ENCODE data around the gene DMWD.

DNA sequence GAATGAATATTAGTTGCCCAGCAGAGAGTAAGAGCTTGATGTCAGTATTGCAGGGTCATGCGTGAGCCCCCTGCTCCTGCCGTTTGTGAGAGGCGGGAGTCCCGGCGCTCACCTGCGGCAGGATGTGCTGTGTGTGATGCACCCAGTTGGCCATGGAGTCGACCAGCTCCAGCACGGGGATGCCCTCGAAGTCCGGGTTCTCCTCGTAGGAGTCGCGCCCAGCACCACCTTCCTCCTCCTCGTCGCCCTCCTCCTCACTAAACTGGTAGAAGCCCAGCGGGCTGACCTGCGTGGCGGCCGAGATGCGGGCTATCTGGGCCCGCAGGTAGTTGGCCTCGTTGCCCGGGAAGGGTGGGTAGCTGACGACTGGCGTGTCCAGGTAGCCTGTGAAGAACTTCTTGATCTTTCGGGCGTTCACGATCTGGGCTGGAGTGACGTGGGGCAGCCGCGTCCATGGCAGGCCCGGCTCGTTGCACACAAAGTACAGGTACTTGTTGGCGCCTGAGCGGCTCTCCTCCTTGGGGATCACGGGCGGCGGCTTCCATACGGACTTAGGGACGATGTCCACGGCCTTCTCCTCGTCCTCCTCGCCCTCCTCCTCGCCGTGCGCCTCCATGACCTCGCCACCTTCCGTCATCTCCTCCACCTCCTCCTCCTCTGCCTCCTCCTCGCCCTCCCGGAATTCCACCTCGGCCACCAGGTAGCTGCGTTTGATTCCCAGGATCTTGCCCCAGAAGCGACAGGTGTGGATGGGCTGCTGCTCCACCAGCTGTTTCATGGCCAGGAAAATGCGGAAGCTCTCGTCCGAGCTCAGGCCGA, 11.7 kb upstream of the DMWD start:
- TF ChIP-seq, protein P1, sequence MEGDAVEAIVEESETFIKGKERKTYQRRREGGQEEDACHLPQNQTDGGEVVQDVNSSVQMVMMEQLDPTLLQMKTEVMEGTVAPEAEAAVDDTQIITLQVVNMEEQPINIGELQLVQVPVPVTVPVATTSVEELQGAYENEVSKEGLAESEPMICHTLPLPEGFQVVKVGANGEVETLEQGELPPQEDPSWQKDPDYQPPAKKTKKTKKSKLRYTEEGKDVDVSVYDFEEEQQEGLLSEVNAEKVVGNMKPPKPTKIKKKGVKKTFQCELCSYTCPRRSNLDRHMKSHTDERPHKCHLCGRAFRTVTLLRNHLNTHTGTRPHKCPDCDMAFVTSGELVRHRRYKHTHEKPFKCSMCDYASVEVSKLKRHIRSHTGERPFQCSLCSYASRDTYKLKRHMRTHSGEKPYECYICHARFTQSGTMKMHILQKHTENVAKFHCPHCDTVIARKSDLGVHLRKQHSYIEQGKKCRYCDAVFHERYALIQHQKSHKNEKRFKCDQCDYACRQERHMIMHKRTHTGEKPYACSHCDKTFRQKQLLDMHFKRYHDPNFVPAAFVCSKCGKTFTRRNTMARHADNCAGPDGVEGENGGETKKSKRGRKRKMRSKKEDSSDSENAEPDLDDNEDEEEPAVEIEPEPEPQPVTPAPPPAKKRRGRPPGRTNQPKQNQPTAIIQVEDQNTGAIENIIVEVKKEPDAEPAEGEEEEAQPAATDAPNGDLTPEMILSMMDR (IDR thresholded peaks at IDR 0.05), result no peak
- TF ChIP-seq POLR2AphosphoS5 (IDR thresholded peaks at IDR 0.05; ENCODE audit: low read depth, low read length), result no peak
- TF ChIP-seq, protein P2, sequence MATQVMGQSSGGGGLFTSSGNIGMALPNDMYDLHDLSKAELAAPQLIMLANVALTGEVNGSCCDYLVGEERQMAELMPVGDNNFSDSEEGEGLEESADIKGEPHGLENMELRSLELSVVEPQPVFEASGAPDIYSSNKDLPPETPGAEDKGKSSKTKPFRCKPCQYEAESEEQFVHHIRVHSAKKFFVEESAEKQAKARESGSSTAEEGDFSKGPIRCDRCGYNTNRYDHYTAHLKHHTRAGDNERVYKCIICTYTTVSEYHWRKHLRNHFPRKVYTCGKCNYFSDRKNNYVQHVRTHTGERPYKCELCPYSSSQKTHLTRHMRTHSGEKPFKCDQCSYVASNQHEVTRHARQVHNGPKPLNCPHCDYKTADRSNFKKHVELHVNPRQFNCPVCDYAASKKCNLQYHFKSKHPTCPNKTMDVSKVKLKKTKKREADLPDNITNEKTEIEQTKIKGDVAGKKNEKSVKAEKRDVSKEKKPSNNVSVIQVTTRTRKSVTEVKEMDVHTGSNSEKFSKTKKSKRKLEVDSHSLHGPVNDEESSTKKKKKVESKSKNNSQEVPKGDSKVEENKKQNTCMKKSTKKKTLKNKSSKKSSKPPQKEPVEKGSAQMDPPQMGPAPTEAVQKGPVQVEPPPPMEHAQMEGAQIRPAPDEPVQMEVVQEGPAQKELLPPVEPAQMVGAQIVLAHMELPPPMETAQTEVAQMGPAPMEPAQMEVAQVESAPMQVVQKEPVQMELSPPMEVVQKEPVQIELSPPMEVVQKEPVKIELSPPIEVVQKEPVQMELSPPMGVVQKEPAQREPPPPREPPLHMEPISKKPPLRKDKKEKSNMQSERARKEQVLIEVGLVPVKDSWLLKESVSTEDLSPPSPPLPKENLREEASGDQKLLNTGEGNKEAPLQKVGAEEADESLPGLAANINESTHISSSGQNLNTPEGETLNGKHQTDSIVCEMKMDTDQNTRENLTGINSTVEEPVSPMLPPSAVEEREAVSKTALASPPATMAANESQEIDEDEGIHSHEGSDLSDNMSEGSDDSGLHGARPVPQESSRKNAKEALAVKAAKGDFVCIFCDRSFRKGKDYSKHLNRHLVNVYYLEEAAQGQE (IDR thresholded peaks at IDR 0.05; ENCODE audit: insufficient read depth in 1 of 2, low read depth in 2 of 2, low read length in 1 of 2), result no peak
- no peak for TF ChIP-seq TCF7L2 (IDR thresholded peaks at IDR 0.05; ENCODE audit: low read depth, low read length)
